ENCODE data around the gene FAM78B. TPM values are rescaled to one million over a fixed set of nuclear protein-coding genes. Genes with fewer than 3 reads are reported as not detected.

Gene FAM78B
- polyA plus RNA-seq, 3 donors, result not detected

DNA sequence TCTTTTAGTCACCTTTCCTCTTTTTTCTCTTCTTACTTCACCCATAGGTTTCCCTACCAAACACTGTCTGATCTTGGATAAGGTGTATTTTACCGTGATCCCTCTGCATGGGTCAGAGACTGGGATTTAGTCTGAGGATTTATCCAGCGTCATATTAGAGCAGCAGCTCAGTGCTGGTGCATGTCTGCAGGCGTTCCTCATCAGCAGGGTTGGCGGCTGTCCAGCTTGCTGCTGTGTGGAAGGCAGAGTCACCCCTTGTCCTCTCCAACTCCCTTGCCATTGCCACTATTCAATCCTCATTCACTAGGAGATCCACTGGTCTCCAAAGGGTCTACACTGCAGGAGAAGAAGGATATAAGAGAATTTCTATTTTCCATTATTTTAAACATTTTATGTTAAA is 7.3 kb upstream of the FAM78B start:
- H3K9me3 ChIP-seq (replicated peaks in 1 of 2; ENCODE audit: control insufficient read depth in 1 of 2, insufficient read depth in 1 of 2, low read length in 2 of 2), result no peaks in the 10 kb centered on the region
- H3K27me3 Mint-ChIP-seq (ENCODE audit: low read depth in 3 of 3), result peaks cover 6 to 14% (median 13%) of the 10 kb centered on the region in 3 donors
- H3K4me1 ChIP-seq (ENCODE audit: control insufficient read depth in 1 of 2, insufficient read depth in 2 of 2, low read length in 2 of 2), result no peaks in the 10 kb centered on the region
- H3K27me3 ChIP-seq (ENCODE audit: control insufficient read depth in 2 of 2, insufficient read depth in 2 of 2, low read length in 2 of 2), result peaks cover 1 to 12% of the 10 kb centered on the region in 2 donors
- no peaks in the 10 kb centered on the region for H3K4me1 Mint-ChIP-seq
- intact Hi-C loops (cut with micrococcal nuclease), result no loop called here
- H3K9ac ChIP-seq (ENCODE audit: insufficient read depth, low read length, poor library complexity, severe bottlenecking), result no peak overlapping the region
- H2AFZ ChIP-seq (ENCODE audit: insufficient read depth, low read depth, low read length, poor library complexity, severe bottlenecking), result no peak overlapping the region
- H3K79me2 ChIP-seq (ENCODE audit: insufficient read depth, low read length), result no peaks in the 10 kb centered on the region
- no peak for DNase-seq
- H3K36me3 Mint-ChIP-seq, result no peaks in the 10 kb centered on the region
- no peaks in the 10 kb centered on the region for H4K20me1 ChIP-seq (ENCODE audit: insufficient read depth, low read length)
- no peak overlapping the region for H3K27ac ChIP-seq (ENCODE audit: low read depth in 1 of 2, low read length in 2 of 2)
- no peaks in the 10 kb centered on the region for H3K36me3 ChIP-seq (replicated peaks in 1 of 2; ENCODE audit: control insufficient read depth in 1 of 2, insufficient read depth in 2 of 2, low read length in 2 of 2)
- no peak overlapping the region for H3K4me3 Mint-ChIP-seq
- TF ChIP-seq, protein P1, sequence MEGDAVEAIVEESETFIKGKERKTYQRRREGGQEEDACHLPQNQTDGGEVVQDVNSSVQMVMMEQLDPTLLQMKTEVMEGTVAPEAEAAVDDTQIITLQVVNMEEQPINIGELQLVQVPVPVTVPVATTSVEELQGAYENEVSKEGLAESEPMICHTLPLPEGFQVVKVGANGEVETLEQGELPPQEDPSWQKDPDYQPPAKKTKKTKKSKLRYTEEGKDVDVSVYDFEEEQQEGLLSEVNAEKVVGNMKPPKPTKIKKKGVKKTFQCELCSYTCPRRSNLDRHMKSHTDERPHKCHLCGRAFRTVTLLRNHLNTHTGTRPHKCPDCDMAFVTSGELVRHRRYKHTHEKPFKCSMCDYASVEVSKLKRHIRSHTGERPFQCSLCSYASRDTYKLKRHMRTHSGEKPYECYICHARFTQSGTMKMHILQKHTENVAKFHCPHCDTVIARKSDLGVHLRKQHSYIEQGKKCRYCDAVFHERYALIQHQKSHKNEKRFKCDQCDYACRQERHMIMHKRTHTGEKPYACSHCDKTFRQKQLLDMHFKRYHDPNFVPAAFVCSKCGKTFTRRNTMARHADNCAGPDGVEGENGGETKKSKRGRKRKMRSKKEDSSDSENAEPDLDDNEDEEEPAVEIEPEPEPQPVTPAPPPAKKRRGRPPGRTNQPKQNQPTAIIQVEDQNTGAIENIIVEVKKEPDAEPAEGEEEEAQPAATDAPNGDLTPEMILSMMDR (IDR thresholded peaks at IDR 0.05), result no peak
- H3K27ac Mint-ChIP-seq, result no peak overlapping the region
- H3K4me3 ChIP-seq (replicated peaks in 1 of 3; ENCODE audit: low read depth in 2 of 3, low read length in 3 of 3), result no peak overlapping the region
- H3K4me2 ChIP-seq (replicated peaks; ENCODE audit: extremely low read depth, low read length, poor library complexity, severe bottlenecking), result no peak overlapping the region
- no peaks in the 10 kb centered on the region for H3K9me3 Mint-ChIP-seq
- WGBS (ENCODE audit: insufficient coverage), result no CpG with 5 or more reads among the region's 4 CpGs

DNA sequence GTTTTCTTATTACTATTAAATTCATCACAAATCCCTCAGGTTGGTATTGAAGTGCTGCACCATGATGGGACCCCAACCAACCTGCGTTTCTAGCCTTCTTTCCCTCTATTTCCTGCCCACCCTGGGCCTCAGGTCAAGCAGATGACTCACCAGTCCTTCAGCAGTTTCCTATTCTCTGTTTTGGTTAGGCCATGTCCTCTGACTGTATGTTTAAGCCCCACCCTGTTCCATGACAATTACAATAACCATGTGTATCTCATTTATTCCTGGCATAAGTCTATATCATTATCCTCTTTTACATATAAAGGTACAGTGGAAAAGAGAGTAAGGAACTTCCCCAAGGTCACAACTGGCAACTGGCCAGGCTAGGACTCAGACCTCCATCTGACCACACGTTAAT is 5.3 kb upstream of the FAM78B start:
- intact Hi-C loops (cut with micrococcal nuclease), result no loop called here
- Histone ChIP-seq H3K9ac (ENCODE audit: insufficient read depth, low read length, poor library complexity, severe bottlenecking) (no peak overlapping the region), H2AFZ (ENCODE audit: insufficient read depth, low read depth, low read length, poor library complexity, severe bottlenecking) (no peak overlapping the region), H3K9me3 (replicated peaks in 1 of 2; ENCODE audit: control insufficient read depth in 1 of 2, insufficient read depth in 1 of 2, low read length in 2 of 2) (peaks cover 0 to 13% of the 10 kb centered on the region in 2 donors), H3K4me3 (replicated peaks in 1 of 3; ENCODE audit: low read depth in 2 of 3, low read length in 3 of 3) (no peak overlapping the region), H3K4me1 (ENCODE audit: control insufficient read depth in 1 of 2, insufficient read depth in 2 of 2, low read length in 2 of 2) (no peaks in the 10 kb centered on the region), H3K4me2 (replicated peaks; ENCODE audit: extremely low read depth, low read length, poor library complexity, severe bottlenecking) (no peak overlapping the region), H3K79me2 (ENCODE audit: insufficient read depth, low read length) (no peaks in the 10 kb centered on the region), H3K27ac (ENCODE audit: low read depth in 1 of 2, low read length in 2 of 2) (no peak overlapping the region), H3K36me3 (replicated peaks in 1 of 2; ENCODE audit: control insufficient read depth in 1 of 2, insufficient read depth in 2 of 2, low read length in 2 of 2) (no peaks in the 10 kb centered on the region), H3K27me3 (ENCODE audit: control insufficient read depth in 2 of 2, insufficient read depth in 2 of 2, low read length in 2 of 2) (peaks cover 21 to 32% of the 10 kb centered on the region in 2 donors), H4K20me1 (ENCODE audit: insufficient read depth, low read length) (no peaks in the 10 kb centered on the region)
- no peak overlapping the region for H3K4me3 Mint-ChIP-seq
- peaks cover 16 to 32% (median 31%) of the 10 kb centered on the region in 3 donors for H3K27me3 Mint-ChIP-seq (ENCODE audit: low read depth in 3 of 3)
- H3K9me3 Mint-ChIP-seq, result peaks cover 0 to 3% (median 0%) of the 10 kb centered on the region in 7 donors
- no peaks in the 10 kb centered on the region for H3K36me3 Mint-ChIP-seq
- TF ChIP-seq, protein P1 (IDR thresholded peaks at IDR 0.05), result no peak
- H3K27ac Mint-ChIP-seq, result no peak overlapping the region
- H3K4me1 Mint-ChIP-seq, result peaks cover 3% of the 10 kb centered on the region
- DNase-seq, result no peak
- WGBS (ENCODE audit: insufficient coverage), result 60% methylated on average over 1 of the region's 2 CpGs
